ENCODE data around the gene TACSTD2.

GRCh38 chr1:58568271-58568860 lies 8.7 kb downstream of the TACSTD2 start:
- no peak for TF ChIP-seq CTCF (IDR thresholded peaks at IDR 0.05; ENCODE audit: poor library complexity, severe bottlenecking)
- TF ChIP-seq MXI1 (conservative IDR thresholded peaks at IDR 0.05; ENCODE audit: poor library complexity, severe bottlenecking): no peak
- no peak for TF ChIP-seq POLR2AphosphoS5 (IDR thresholded peaks at IDR 0.05)
- TF ChIP-seq EZH2 (IDR thresholded peaks at IDR 0.05; ENCODE audit: borderline replicate concordance, insufficient read depth, low read length, poor library complexity, severe bottlenecking): no peak
- TF ChIP-seq TAF1 (IDR thresholded peaks at IDR 0.05; ENCODE audit: low read depth): no peak
- no peak for TF ChIP-seq REST (IDR thresholded peaks at IDR 0.05; ENCODE audit: borderline replicate concordance)
- TF ChIP-seq RAD21 (conservative IDR thresholded peaks at IDR 0.05): no peak
